Stomach smooth muscle (tissue), 2 donors: ENCODE data around the gene LGI4.

Source experiments
- H3K27ac ChIP-seq: one replicate; pipeline ENCODE4 v1.7.0; 2013; ENCODE audit warnings: mild to moderate bottlenecking, low read length, inconsistent platforms
- H3K27me3 ChIP-seq, 2 donors: one replicate each; pipeline ENCODE4 v1.7.0; 2013; ENCODE audit warnings: low read length in 2 of 2; ENCODE audit not compliant: insufficient read depth in 2 of 2, control insufficient read depth in 1 of 2
- H3K36me3 ChIP-seq, 2 donors: one replicate each; pipeline ENCODE4 v1.7.0; 2013; ENCODE audit warnings: low read length in 2 of 2; ENCODE audit not compliant: control insufficient read depth in 2 of 2, insufficient read depth in 2 of 2
- H3K4me1 ChIP-seq: one replicate; pipeline ENCODE4 v1.7.0; 2013; ENCODE audit warnings: low read length; ENCODE audit not compliant: control insufficient read depth, insufficient read depth
- H3K4me3 ChIP-seq, 2 donors: one replicate each; pipeline ENCODE4 v1.7.0; 2013; ENCODE audit warnings: low read length in 2 of 2
- H3K9ac ChIP-seq, 2 donors: one replicate each; pipeline ENCODE4 v1.7.0; 2013; ENCODE audit warnings: low read length in 2 of 2, mild to moderate bottlenecking in 1 of 2
- H3K9me3 ChIP-seq, 2 donors: one replicate each; pipeline ENCODE4 v1.7.0; 2013; ENCODE audit warnings: low read length in 2 of 2; ENCODE audit not compliant: control insufficient read depth in 2 of 2
- donor health status: healthy.
- donor health status: Pancreatic carcinoma.

Gene LGI4

DNA sequence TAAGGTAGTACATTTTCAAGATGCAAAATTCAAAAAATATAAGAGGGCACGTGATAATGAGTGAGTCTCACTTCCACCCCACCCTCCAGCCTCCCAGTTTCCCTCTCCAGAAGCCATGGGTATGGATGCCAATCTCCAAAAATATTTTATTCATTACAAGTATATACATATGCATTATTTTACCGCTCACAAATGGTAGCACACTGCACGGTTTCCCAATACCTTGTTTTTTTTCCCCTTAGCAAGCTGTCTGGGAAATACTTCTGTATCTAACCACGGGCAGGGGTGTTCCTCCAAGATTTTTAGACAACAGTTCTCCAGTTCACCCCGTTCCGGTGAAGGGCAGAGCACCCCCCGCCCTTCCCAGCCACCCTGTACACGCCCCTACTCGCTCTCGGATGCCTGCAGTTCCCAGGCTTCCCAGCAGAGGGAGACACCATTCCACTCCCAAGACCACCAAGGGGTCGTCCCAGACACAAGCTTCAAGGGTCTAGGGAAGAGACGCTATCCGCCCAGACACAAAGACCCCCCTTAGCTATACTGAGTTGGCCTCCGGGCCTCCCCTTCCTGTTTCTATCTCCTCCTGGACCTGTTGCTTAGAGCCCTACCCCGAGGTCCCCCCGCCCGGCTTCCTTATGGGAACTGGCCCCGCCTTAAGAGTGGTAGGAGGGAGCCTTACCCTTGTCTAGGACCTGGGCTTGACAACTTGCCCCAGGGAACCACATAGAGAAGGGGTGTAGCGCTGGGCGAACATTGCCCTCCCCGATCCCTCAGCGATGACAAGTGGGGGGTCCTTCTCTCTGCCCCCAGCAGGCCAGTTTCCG, 20.3 kb downstream of the LGI4 start:
- H3K27me3 ChIP-seq, result peaks cover 4 to 6% of the 10 kb centered on the region in 2 donors
- peaks cover 5% of the 10 kb centered on the region for H3K4me1 ChIP-seq
- H3K4me3 ChIP-seq, result peak overlapping the region; percentile 40 to 65
- H3K36me3 ChIP-seq, result no peaks in the 10 kb centered on the region
- H3K27ac ChIP-seq, result no peak overlapping the region
- H3K9ac ChIP-seq, result peak overlapping the region in 1 of 2 donors; percentile 20
- H3K9me3 ChIP-seq, result no peaks in the 10 kb centered on the region

DNA sequence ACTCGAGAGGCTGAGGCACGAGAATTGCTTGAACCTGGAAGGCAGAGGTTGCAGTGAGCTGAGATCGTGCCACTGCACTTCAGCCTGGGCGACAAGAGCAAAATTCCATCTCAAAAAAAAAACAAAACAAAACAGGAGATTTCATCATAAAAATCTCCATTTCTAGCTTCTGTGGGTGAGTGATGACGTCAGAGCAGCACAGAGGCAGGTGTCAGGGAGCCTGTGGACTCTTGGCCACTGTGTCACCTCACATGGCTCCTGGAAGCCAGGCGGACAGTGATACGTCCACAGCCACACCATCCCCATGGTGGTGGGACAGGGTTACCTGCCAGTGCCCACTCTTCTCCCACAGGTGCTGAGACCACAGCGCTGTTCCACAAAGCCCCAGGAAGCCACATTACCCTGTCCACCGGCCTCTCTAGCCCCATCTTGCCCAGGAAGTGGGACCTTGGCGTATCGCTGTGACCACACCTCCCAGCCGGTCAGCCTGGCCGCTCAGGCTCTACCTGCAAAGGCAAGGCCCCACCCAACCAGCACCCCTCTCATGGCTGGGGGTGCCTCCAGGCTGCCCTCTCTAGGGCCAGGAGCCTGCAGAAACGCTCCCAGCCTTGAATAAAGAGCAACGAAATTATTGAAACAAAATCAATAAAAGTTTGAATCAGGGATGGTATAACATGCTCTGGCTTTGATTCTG, 21.7 kb downstream of the LGI4 start:
- no peak overlapping the region for H3K4me3 ChIP-seq
- peaks cover 5% of the 10 kb centered on the region for H3K4me1 ChIP-seq
- H3K27me3 ChIP-seq, result peaks cover 4 to 9% of the 10 kb centered on the region in 2 donors
- no peaks in the 10 kb centered on the region for H3K36me3 ChIP-seq
- H3K9ac ChIP-seq, result no peak overlapping the region
- no peaks in the 10 kb centered on the region for H3K9me3 ChIP-seq
- H3K27ac ChIP-seq, result no peak overlapping the region

DNA sequence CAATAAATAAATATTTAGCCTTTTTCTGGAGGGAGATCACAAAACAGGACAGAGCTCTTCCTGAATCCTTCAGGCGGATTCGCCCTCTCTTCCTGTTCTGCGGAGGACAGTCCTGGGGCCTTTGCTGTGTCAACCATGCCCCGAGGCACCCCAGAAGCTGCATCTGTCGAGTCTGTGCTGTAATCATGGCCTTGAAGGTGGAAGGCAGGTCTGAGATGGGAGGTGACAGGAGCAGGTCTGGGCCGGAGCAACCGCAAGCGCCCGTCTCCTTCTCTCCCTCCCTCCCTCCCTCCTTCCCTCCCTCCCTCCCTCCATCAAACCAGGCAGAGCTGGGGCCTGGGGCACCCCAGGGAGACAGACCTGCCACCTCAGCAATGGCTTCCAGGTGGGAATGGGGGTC, 23.9 kb downstream of the LGI4 start:
- no peak overlapping the region for H3K4me3 ChIP-seq
- H3K27me3 ChIP-seq, result peaks cover 4 to 9% of the 10 kb centered on the region in 2 donors
- peaks cover 4% of the 10 kb centered on the region for H3K4me1 ChIP-seq
- H3K9me3 ChIP-seq, result no peaks in the 10 kb centered on the region
- no peak overlapping the region for H3K27ac ChIP-seq
- no peaks in the 10 kb centered on the region for H3K36me3 ChIP-seq
- no peak overlapping the region for H3K9ac ChIP-seq

DNA sequence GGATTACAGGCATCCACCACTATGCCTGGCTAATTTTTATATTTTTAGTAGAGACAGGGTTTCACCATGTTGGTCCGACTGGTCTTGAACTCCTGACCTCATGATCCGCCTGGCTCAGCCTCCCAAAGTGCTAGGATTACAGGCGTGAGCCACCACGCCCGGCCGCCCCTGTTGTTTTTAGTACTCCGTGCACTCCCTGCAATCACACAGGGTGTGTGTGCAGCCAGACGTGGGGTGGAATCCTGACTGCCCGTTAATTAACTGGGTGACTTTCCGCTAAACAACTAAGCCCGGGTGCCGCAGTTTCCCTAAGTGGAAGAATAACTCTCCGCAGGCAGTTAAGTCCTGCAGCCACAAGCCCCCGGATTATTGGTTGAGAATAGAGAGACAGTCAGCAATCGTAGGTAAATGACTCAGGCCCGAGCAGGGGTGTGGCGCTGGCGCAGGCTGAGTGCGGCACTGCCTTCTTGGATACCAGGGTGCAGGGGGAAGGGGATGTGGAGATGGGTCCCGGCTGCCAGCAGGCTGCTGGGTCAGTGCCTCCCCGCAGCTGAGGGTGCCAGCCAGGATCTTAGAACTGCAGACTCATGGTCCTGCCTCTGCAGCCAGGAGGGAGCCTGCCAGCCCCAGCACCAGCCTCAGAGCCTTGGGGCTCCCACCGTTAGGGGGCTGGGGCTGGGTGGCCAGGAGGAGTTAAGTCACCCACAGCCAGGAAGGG, 25.3 kb downstream of the LGI4 start:
- Histone ChIP-seq H3K27me3 (peaks cover 0 to 4% of the 10 kb centered on the region in 2 donors), H3K36me3 (no peaks in the 10 kb centered on the region), H3K9ac (no peak overlapping the region), H3K4me3 (no peak overlapping the region), H3K9me3 (no peaks in the 10 kb centered on the region), H3K27ac (no peak overlapping the region), H3K4me1 (no peaks in the 10 kb centered on the region)

DNA sequence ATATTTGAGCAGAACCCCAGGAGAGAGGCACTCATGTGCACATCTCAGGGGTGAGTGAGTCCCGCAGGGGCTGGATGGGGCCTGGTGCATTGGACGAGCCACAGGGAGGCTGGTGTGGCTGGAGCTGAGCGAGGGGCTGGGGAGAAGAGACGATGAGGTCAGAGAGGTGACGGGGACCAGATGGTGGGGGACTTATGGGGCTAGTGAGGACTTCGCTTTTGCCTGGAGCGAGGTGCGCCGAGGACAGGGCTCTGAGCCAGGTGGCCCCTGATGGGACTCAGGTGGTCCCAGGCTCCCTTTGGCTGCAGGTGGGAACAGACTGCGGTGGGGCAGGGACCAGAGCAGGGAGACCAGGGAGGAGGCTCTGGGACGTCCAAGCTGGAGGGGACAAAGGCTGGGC, 26.1 kb downstream of the LGI4 start:
- H3K4me3 ChIP-seq, result no peak overlapping the region
- H3K9ac ChIP-seq, result no peak overlapping the region
- H3K36me3 ChIP-seq, result no peaks in the 10 kb centered on the region
- no peaks in the 10 kb centered on the region for H3K4me1 ChIP-seq
- peaks cover 0 to 3% of the 10 kb centered on the region in 2 donors for H3K27me3 ChIP-seq
- H3K27ac ChIP-seq, result no peak overlapping the region
- H3K9me3 ChIP-seq, result no peaks in the 10 kb centered on the region

DNA sequence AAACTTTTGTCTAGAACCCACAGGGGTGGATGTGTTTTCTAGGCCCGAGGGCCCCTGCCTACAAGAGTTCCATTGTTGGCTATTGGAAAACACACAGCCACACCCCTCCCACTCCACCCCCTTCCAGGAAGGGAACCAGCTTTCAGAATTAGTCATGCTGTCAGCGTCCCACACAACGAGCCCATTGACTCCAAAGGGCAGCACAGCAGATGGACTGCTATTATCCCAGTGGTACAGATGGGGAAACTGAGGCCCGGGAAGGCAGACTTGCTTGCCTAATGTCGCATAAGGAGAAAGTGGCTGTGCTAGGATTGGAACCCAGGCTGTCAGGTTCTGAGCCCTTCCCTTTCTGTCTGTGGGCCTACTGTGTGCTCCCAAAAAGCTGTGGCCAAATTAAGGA, 27.3 kb downstream of the LGI4 start:
- Histone ChIP-seq H3K27ac (no peak overlapping the region), H3K4me3 (no peak overlapping the region), H3K27me3 (peaks cover 0 to 3% of the 10 kb centered on the region in 2 donors), H3K4me1 (no peaks in the 10 kb centered on the region), H3K9me3 (no peaks in the 10 kb centered on the region), H3K9ac (no peak overlapping the region), H3K36me3 (no peaks in the 10 kb centered on the region)

DNA sequence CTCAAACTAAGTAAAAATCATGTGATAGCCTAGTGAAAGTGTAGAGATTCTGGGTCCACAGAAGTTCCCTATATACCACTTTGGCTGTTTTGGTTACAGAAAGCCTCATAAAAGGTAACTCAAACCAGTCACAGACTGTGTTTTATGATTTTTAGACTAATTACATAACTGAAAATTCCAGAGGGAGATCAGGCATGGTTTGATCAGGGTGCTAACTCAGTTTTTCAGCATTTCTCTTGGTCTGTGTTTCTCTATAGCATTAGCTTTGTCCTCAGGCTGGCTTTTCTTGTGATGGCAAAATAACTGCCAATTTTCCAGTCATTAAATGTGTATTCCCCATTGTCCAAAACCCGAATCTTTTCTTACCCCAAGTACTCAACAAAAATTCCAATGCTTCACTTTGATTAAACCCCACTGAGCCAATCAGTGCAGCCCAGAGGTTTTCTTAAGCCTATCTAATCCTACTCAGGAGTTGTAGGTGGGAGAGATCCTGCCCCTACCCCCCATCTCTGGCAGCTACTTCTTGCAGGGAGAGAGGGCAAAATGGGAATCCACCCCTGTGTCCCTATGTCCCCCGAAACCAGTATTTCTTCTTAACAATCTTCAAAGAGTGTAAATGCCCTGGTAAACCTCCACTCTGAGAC, 27.8 kb downstream of the LGI4 start:
- Histone ChIP-seq H3K9ac (no peak overlapping the region), H3K9me3 (no peaks in the 10 kb centered on the region), H3K36me3 (no peaks in the 10 kb centered on the region), H3K4me1 (no peaks in the 10 kb centered on the region), H3K27me3 (peaks cover 0 to 3% of the 10 kb centered on the region in 2 donors), H3K27ac (no peak overlapping the region), H3K4me3 (no peak overlapping the region)

DNA sequence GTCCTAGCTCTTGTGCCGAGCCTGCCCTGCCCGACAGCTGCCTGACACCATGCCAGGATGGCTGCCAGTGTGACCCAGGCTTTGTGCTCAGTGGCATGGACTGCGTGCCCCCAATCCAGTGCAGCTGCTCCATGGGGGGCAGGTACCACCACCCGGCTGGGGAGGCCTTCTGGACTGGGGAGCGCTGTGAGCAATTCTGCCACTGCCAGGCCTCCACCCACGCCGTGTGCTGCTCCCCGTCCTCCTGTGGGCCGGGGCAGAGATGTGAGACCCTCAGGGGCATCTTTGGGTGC, 28.6 kb downstream of the LGI4 start:
- H3K27me3 ChIP-seq, result peaks cover 0 to 3% of the 10 kb centered on the region in 2 donors
- H3K9ac ChIP-seq, result no peak overlapping the region
- no peak overlapping the region for H3K27ac ChIP-seq
- no peak overlapping the region for H3K4me3 ChIP-seq
- no peaks in the 10 kb centered on the region for H3K36me3 ChIP-seq
- H3K9me3 ChIP-seq, result no peaks in the 10 kb centered on the region
- no peaks in the 10 kb centered on the region for H3K4me1 ChIP-seq

DNA sequence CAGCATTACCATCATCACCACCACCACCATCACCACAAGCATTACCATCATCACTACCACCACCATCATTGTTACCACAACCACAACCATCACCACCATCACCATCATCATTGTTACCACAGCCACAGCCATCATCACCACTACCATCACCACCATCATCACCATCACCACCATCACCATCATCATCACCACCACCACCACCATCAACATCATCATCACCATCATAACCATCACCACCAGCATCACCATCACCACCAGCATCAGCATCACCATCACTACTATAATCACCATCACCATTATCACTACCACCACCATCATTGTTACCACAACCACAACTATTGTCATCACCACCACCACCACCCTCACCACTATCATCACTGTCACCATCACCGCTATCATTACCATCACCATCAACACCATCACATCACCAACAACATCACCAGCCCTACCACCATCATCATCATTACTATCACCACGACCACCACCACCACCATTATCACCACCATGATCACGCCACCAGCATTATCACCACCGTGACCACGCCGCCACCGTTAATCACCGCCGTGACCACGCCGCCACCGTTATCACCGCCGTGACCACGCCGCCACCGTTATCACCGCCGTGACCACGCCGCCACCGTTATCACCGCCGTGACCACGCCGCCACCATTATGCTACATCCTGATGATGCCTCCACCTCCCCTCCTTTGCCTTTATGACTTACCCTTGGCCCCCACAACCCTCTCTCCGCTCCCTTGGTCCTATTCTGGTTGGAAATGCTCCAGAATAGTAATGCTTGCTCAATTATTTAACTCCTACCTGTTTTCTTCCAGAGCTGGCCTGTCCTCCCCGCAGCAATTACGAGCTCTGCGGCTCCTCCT, 29.2 kb downstream of the LGI4 start:
- Histone ChIP-seq H3K27me3 (peaks cover 0 to 3% of the 10 kb centered on the region in 2 donors), H3K27ac (no peak overlapping the region), H3K9me3 (no peaks in the 10 kb centered on the region), H3K4me3 (no peak overlapping the region), H3K4me1 (no peaks in the 10 kb centered on the region), H3K9ac (no peak overlapping the region), H3K36me3 (no peaks in the 10 kb centered on the region)

DNA sequence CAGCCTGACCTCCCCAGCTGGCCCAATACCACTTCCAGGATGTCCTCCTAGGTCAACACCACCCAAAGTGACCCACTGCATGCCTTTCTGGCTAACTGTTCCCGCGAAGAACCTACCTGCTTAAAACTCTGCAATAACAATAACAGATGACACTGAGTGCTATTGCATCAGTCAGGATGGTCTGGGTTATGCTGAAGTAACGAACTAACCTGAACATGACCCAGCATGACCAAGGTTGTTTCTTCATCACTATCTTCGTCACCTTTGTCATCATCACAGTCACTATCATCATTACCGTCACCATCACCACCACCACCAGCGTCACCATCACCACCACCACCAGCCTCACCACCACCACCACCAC, 29.8 kb downstream of the LGI4 start:
- no peak overlapping the region for H3K4me3 ChIP-seq
- H3K27me3 ChIP-seq, result peaks cover 0 to 3% of the 10 kb centered on the region in 2 donors
- no peaks in the 10 kb centered on the region for H3K9me3 ChIP-seq
- H3K27ac ChIP-seq, result no peak overlapping the region
- no peaks in the 10 kb centered on the region for H3K4me1 ChIP-seq
- no peak overlapping the region for H3K9ac ChIP-seq
- H3K36me3 ChIP-seq, result no peaks in the 10 kb centered on the region
